ENCODE data around the gene GPR171. TPM values are rescaled to one million over a fixed set of nuclear protein-coding genes. Genes with fewer than 3 reads are reported as not detected.
A peak's percentile ranks its signal among the peaks of the same experiment; 100 is the strongest.

The GPR171 gene
- polyA plus RNA-seq, 3 donors = 0.20 TPM; not detected in 2

GRCh38 chr3:151210676-151211381 is 7.8 kb upstream of the GPR171 start:
- peak overlapping the region in 1 of 3 experiments; percentile 43 for H3K4me3 ChIP-seq (replicated peaks in 1 of 3; ENCODE audit: low read depth in 2 of 3, low read length in 3 of 3)
- no peaks in the 10 kb centered on the region for H3K36me3 ChIP-seq (replicated peaks in 1 of 2; ENCODE audit: control insufficient read depth in 1 of 2, insufficient read depth in 2 of 2, low read length in 2 of 2)
- H3K4me2 ChIP-seq (replicated peaks; ENCODE audit: extremely low read depth, low read length, poor library complexity, severe bottlenecking) = peak overlapping the region; percentile 48
- peak overlapping the region in 1 of 7 donors; percentile 6 for H3K27ac Mint-ChIP-seq
- H2AFZ ChIP-seq (ENCODE audit: insufficient read depth, low read depth, low read length, poor library complexity, severe bottlenecking) = peak overlapping the region; percentile 11
- H3K36me3 Mint-ChIP-seq = no peaks in the 10 kb centered on the region
- peaks cover 5 to 11% of the 10 kb centered on the region in 2 donors for H3K4me1 ChIP-seq (ENCODE audit: control insufficient read depth in 1 of 2, insufficient read depth in 2 of 2, low read length in 2 of 2)
- H3K9me3 ChIP-seq (replicated peaks in 1 of 2; ENCODE audit: control insufficient read depth in 1 of 2, insufficient read depth in 1 of 2, low read length in 2 of 2) = no peaks in the 10 kb centered on the region
- H3K27me3 Mint-ChIP-seq (ENCODE audit: low read depth in 3 of 3) = peaks cover 0 to 4% (median 0%) of the 10 kb centered on the region in 3 donors
- no peaks in the 10 kb centered on the region for H3K27me3 ChIP-seq (ENCODE audit: control insufficient read depth in 2 of 2, insufficient read depth in 2 of 2, low read length in 2 of 2)
- no peak overlapping the region for H3K9ac ChIP-seq (ENCODE audit: insufficient read depth, low read length, poor library complexity, severe bottlenecking)
- H3K4me3 Mint-ChIP-seq = peak overlapping the region in 1 of 2 donors; percentile 50
- intact Hi-C loops (cut with micrococcal nuclease) = no loop called here
- H3K4me1 Mint-ChIP-seq = peaks cover 18% of the 10 kb centered on the region
- no peak overlapping the region for H3K27ac ChIP-seq (ENCODE audit: low read depth in 1 of 2, low read length in 2 of 2)
- peak; percentile 16 for TF ChIP-seq CTCF (IDR thresholded peaks at IDR 0.05)
- peak in 2 of 3 donors; percentile 8 to 21 for DNase-seq
- WGBS (ENCODE audit: insufficient coverage) = 0% methylated on average over 1 of the region's 4 CpGs
- H3K9me3 Mint-ChIP-seq = no peaks in the 10 kb centered on the region
- H3K79me2 ChIP-seq (ENCODE audit: insufficient read depth, low read length) = no peaks in the 10 kb centered on the region
- no peaks in the 10 kb centered on the region for H4K20me1 ChIP-seq (ENCODE audit: insufficient read depth, low read length)

- H3K4me3 Mint-ChIP-seq = no peak overlapping the region
- Histone ChIP-seq H3K4me1 (ENCODE audit: control insufficient read depth in 1 of 2, insufficient read depth in 2 of 2, low read length in 2 of 2) (peaks cover 5 to 11% of the 10 kb centered on the region in 2 donors), H3K9ac (ENCODE audit: insufficient read depth, low read length, poor library complexity, severe bottlenecking) (no peak overlapping the region), H4K20me1 (ENCODE audit: insufficient read depth, low read length) (no peaks in the 10 kb centered on the region), H2AFZ (ENCODE audit: insufficient read depth, low read depth, low read length, poor library complexity, severe bottlenecking) (peak overlapping the region; percentile 36), H3K36me3 (replicated peaks in 1 of 2; ENCODE audit: control insufficient read depth in 1 of 2, insufficient read depth in 2 of 2, low read length in 2 of 2) (no peaks in the 10 kb centered on the region), H3K9me3 (replicated peaks in 1 of 2; ENCODE audit: control insufficient read depth in 1 of 2, insufficient read depth in 1 of 2, low read length in 2 of 2) (no peaks in the 10 kb centered on the region), H3K4me3 (replicated peaks in 1 of 3; ENCODE audit: low read depth in 2 of 3, low read length in 3 of 3) (no peak overlapping the region), H3K27me3 (ENCODE audit: control insufficient read depth in 2 of 2, insufficient read depth in 2 of 2, low read length in 2 of 2) (no peaks in the 10 kb centered on the region), H3K27ac (ENCODE audit: low read depth in 1 of 2, low read length in 2 of 2) (no peak overlapping the region), H3K79me2 (ENCODE audit: insufficient read depth, low read length) (no peaks in the 10 kb centered on the region), H3K4me2 (replicated peaks; ENCODE audit: extremely low read depth, low read length, poor library complexity, severe bottlenecking) (no peak overlapping the region)
- H3K9me3 Mint-ChIP-seq = no peaks in the 10 kb centered on the region
- H3K27ac Mint-ChIP-seq = no peak overlapping the region
- H3K4me1 Mint-ChIP-seq = peaks cover 18% of the 10 kb centered on the region
- WGBS (ENCODE audit: insufficient coverage) = no CpG with 5 or more reads among the region's 3 CpGs
- H3K36me3 Mint-ChIP-seq = no peaks in the 10 kb centered on the region
- no peak for TF ChIP-seq CTCF (IDR thresholded peaks at IDR 0.05)
- intact Hi-C loops (cut with micrococcal nuclease) = no loop called here
- H3K27me3 Mint-ChIP-seq (ENCODE audit: low read depth in 3 of 3) = peaks cover 0 to 4% (median 0%) of the 10 kb centered on the region in 3 donors
- no peak for DNase-seq
Observed at GRCh38 chr3:151209654-151210053, 6.6 kb upstream of the GPR171 start.
